ENCODE results near the gene BDKRB1. TPM values are rescaled to one million over a fixed set of nuclear protein-coding genes. Genes with fewer than 3 reads are reported as not detected.

Gene BDKRB1
- total and polyA plus RNA-seq, 10 donors = 0.22 TPM; not detected in 9

- Histone ChIP-seq H3K36me3 (peaks cover 6 to 71% (median 32%) of the 10 kb centered on the region in 6 donors), H3K4me1 (no peaks in the 10 kb centered on the region), H3K27ac (no peak overlapping the region), H3K4me3 (no peak overlapping the region), H3K9me3 (no peaks in the 10 kb centered on the region), H3K27me3 (replicated peaks in 1 of 7) (no peaks in the 10 kb centered on the region)
- TF ChIP-seq POLR2A (IDR thresholded peaks at IDR 0.05) = no peak
- 94 to 98% (median 95%) methylated on average over 4 of the region's 4 CpGs for WGBS, 5 donors
- DNase-seq = no peak
- intact Hi-C loops (cut with DNase I; ENCODE audit: low total_unique reads) = loop anchor here (5.0 kb wide), 1 partner anchor 124 kb away; no protein-coding TSS in a partner anchor
Measured at GRCh38 chr14:96297997-96298515, 42.0 kb downstream of the BDKRB1 start.

- no peak for DNase-seq
- intact Hi-C loops (cut with DNase I; ENCODE audit: low total_unique reads) = loop anchor here (5.0 kb wide), 1 partner anchor 123 kb away; no protein-coding TSS in a partner anchor
- Histone ChIP-seq H3K27ac (no peak overlapping the region), H3K27me3 (replicated peaks in 1 of 7) (no peaks in the 10 kb centered on the region), H3K36me3 (peaks cover 6 to 71% (median 40%) of the 10 kb centered on the region in 6 donors), H3K9me3 (no peaks in the 10 kb centered on the region), H3K4me1 (no peaks in the 10 kb centered on the region), H3K4me3 (no peak overlapping the region)
- TF ChIP-seq CTCF (IDR thresholded peaks at IDR 0.05 in 8 of 11, conservative IDR thresholded peaks at IDR 0.05 in 3 of 11) = no peak
- no peak for TF ChIP-seq POLR2A (IDR thresholded peaks at IDR 0.05)
- no peak for TF ChIP-seq POLR2AphosphoS5 (IDR thresholded peaks at IDR 0.05)
- 48 to 80% (median 60%) methylated on average over 3 of the region's 3 CpGs for WGBS, 5 donors
Measured at GRCh38 chr14:96299441-96299840, 43.4 kb downstream of the BDKRB1 start.

- Histone ChIP-seq H3K4me1 (no peaks in the 10 kb centered on the region), H3K27ac (no peak overlapping the region), H3K9me3 (no peaks in the 10 kb centered on the region), H3K4me3 (no peak overlapping the region), H3K36me3 (peaks cover 6 to 96% (median 65%) of the 10 kb centered on the region in 6 donors), H3K27me3 (replicated peaks in 1 of 7) (no peaks in the 10 kb centered on the region)
- DNase-seq = no peak
- no peak for TF ChIP-seq POLR2AphosphoS5 (IDR thresholded peaks at IDR 0.05)
- TF ChIP-seq CTCF (IDR thresholded peaks at IDR 0.05 in 8 of 11, conservative IDR thresholded peaks at IDR 0.05 in 3 of 11) = no peak
- no peak for TF ChIP-seq POLR2A (IDR thresholded peaks at IDR 0.05)
- 65 to 91% (median 90%) methylated on average over 3 of the region's 3 CpGs for WGBS, 5 donors
- intact Hi-C loops (cut with DNase I; ENCODE audit: low total_unique reads) = no loop called here
Measured at GRCh38 chr14:96303981-96304380, 48.0 kb downstream of the BDKRB1 start.

GRCh38 chr14:96304956-96305355 is 48.9 kb downstream of the BDKRB1 start:
- intact Hi-C loops (cut with DNase I; ENCODE audit: low total_unique reads) = no loop called here
- H3K27me3 ChIP-seq (replicated peaks in 1 of 7) = no peaks in the 10 kb centered on the region
- H3K27ac ChIP-seq = no peak overlapping the region
- peak in 1 of 3 donors; percentile 21 for TF ChIP-seq POLR2AphosphoS5 (IDR thresholded peaks at IDR 0.05)
- no peak for TF ChIP-seq CTCF (IDR thresholded peaks at IDR 0.05 in 8 of 11, conservative IDR thresholded peaks at IDR 0.05 in 3 of 11)
- H3K36me3 ChIP-seq = peaks cover 6 to 97% (median 75%) of the 10 kb centered on the region in 6 donors
- WGBS, 5 donors = 73 to 92% (median 89%) methylated on average over 9 of the region's 9 CpGs
- no peak for DNase-seq
- H3K4me1 ChIP-seq = no peaks in the 10 kb centered on the region
- H3K4me3 ChIP-seq = no peak overlapping the region
- H3K9me3 ChIP-seq = no peaks in the 10 kb centered on the region
